Measurements from ENCODE around the gene TARBP2. TPM values are rescaled to one million over a fixed set of nuclear protein-coding genes. Genes with fewer than 3 reads are reported as not detected.

Gene TARBP2
- total RNA-seq, 2 donors from 2014 or later, result 36.6 to 66.9 TPM

DNA sequence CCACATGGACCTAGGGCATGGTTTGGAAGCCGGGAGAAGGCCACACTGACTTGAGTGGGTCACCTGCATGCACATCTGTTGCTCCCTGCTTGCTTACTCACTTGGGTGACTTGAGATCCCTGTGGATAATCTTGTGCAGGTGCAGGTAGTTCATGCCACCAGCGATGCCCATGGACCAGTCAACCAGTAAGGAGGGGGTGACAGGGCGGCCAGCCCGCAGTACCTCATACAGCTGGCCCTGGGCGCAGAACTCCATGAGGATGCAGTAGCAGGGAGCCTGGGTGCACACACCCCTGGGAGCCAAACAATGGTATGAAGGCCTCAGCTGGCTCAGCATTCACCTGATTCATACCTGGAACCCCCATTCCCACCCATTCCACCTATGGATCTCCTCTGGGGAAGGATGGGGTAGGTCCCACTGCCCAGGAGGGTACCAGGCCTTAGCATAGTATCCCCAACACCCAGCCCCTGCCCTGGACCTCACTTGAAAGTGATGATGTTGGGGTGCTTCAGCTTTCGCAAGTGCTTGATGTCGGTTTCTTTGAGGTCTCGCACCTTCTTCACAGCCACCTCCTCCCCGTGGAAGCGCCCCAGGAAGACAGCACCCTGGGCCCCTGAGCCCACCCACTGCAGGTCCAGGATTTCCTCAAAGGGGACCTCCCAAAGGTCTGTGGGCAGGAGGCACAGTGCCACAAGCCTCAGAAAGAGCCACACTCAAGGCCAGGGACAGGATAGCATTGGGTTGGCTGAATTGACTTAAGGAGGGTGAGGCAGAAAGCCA lies 14.9 kb upstream of the TARBP2 start:
- H3K4me1 ChIP-seq, result no peaks in the 10 kb centered on the region
- H3K36me3 ChIP-seq (replicated peaks in 1 of 2; ENCODE audit: insufficient read depth in 1 of 2, low read depth in 2 of 2), result peaks cover 0 to 20% of the 10 kb centered on the region in 2 donors
- intact Hi-C loops (cut with DNase I), result no loop called here
- DNase-seq (peak in 1 of 4 donors; percentile 11), ATAC-seq (no peak)
- 96 to 99% methylated on average over 7 to 10 of the region's 10 CpGs for WGBS, 2 donors
- no peak for TF ChIP-seq POLR2A (IDR thresholded peaks at IDR 0.05)
- TF ChIP-seq, protein P1, sequence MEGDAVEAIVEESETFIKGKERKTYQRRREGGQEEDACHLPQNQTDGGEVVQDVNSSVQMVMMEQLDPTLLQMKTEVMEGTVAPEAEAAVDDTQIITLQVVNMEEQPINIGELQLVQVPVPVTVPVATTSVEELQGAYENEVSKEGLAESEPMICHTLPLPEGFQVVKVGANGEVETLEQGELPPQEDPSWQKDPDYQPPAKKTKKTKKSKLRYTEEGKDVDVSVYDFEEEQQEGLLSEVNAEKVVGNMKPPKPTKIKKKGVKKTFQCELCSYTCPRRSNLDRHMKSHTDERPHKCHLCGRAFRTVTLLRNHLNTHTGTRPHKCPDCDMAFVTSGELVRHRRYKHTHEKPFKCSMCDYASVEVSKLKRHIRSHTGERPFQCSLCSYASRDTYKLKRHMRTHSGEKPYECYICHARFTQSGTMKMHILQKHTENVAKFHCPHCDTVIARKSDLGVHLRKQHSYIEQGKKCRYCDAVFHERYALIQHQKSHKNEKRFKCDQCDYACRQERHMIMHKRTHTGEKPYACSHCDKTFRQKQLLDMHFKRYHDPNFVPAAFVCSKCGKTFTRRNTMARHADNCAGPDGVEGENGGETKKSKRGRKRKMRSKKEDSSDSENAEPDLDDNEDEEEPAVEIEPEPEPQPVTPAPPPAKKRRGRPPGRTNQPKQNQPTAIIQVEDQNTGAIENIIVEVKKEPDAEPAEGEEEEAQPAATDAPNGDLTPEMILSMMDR (IDR thresholded peaks at IDR 0.05), result no peak
- H3K4me3 ChIP-seq, result no peak overlapping the region
- H3K9me3 ChIP-seq, result no peaks in the 10 kb centered on the region
- no peaks in the 10 kb centered on the region for H3K27me3 ChIP-seq
- H3K27ac ChIP-seq, result no peak overlapping the region

DNA sequence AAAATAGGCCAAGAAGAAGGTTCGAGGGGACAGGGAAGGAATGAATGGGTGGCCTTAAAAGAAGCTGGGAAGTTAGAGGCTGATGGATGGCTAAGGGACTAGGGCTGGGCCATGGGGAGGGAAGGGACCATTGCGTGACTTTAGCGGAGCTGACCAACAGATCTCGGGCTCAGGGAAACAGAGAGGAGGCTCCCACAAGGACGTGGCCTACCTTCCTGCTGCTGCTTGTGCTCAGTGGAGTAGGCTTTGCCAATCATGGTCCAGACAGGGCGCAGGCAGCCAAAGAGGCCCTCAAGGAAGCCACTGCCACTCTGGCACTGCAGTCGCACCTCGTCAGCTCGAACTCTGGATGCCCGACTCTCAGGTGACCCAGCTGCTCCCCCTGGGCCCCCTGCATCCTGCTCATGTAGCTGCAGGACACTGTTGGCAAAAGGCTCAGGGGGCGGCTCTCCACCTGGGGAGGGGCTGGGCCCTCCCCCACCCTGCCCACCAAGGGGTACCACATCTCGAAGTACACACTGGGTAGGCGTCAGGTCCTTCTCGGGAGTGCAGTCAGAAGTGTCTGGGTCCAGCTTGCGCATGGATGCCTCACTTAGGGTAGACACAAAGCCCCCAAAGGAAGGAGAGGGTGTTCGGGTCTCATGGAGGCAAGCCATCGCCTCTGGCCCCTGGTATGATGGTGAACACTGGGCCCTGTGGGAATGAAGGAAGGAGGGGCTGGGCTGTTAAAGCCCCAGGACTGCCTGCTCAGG lies 14.2 kb upstream of the TARBP2 start:
- peaks cover 0 to 14% of the 10 kb centered on the region in 2 donors for H3K36me3 ChIP-seq (replicated peaks in 1 of 2; ENCODE audit: insufficient read depth in 1 of 2, low read depth in 2 of 2)
- peak in 1 of 4 donors; percentile 11 for DNase-seq
- intact Hi-C loops (cut with DNase I), result no loop called here
- TF ChIP-seq POLR2A (IDR thresholded peaks at IDR 0.05), result peak in 1 of 3 donors; percentile 9
- TF ChIP-seq, protein P1 (IDR thresholded peaks at IDR 0.05), result no peak
- H3K4me1 ChIP-seq, result no peaks in the 10 kb centered on the region
- no peak overlapping the region for H3K4me3 ChIP-seq
- no peak for ATAC-seq
- 78 to 87% methylated on average over 14 to 16 of the region's 17 CpGs for WGBS, 2 donors
- no peaks in the 10 kb centered on the region for H3K27me3 ChIP-seq
- no peak overlapping the region for H3K27ac ChIP-seq
- no peaks in the 10 kb centered on the region for H3K9me3 ChIP-seq

GRCh38 chr12:53489242-53489864 lies 11.7 kb upstream of the TARBP2 start:
- Histone ChIP-seq H3K4me3 (no peak overlapping the region), H3K27ac (no peak overlapping the region), H3K4me1 (peaks cover 21% of the 10 kb centered on the region), H3K36me3 (replicated peaks in 1 of 2; ENCODE audit: insufficient read depth in 1 of 2, low read depth in 2 of 2) (peaks cover 0 to 8% of the 10 kb centered on the region in 2 donors), H3K9me3 (no peaks in the 10 kb centered on the region), H3K27me3 (no peaks in the 10 kb centered on the region)
- TF ChIP-seq, protein P1 (IDR thresholded peaks at IDR 0.05), result no peak
- TF ChIP-seq POLR2A (IDR thresholded peaks at IDR 0.05), result no peak
- intact Hi-C loops (cut with DNase I), result no loop called here
- 94 to 95% methylated on average over 5 of the region's 5 CpGs for WGBS, 2 donors
- DNase-seq, result no peak
- no peak for ATAC-seq

DNA sequence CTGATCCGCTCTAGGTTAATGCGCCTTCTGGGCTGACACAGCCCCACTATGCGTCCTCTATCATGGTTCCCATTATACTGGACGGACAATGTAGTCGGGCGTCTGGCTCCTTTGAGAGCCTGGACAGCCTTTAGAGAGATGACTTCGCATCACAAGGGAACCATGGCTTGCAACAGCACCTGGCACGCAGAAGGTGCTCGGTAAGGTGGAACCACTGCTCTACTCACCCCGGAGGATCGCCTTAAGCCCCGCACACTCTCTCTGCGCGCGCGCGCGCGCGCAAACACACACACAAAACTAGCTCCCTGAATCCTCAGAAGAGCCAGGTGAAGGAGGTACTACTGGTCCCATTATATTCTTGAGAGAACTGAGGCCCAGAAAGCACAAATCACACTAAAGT lies 8.9 kb upstream of the TARBP2 start:
- ATAC-seq (no peak), DNase-seq (peak in 1 of 4 donors; percentile 16)
- Histone ChIP-seq H3K27me3 (no peaks in the 10 kb centered on the region), H3K9me3 (no peaks in the 10 kb centered on the region), H3K27ac (peak overlapping the region; percentile 71 to 88 (median 79)), H3K36me3 (replicated peaks in 1 of 2; ENCODE audit: insufficient read depth in 1 of 2, low read depth in 2 of 2) (no peaks in the 10 kb centered on the region), H3K4me1 (peaks cover 35% of the 10 kb centered on the region), H3K4me3 (peak overlapping the region in 1 of 2 donors; percentile 38)
- WGBS, 2 donors, result 57 to 63% methylated on average over 20 of the region's 20 CpGs
- intact Hi-C loops (cut with DNase I), result no loop called here
- TF ChIP-seq POLR2A (IDR thresholded peaks at IDR 0.05), result no peak
- TF ChIP-seq, protein P1 (IDR thresholded peaks at IDR 0.05), result no peak

Measured in body of pancreas (tissue), 4 donors.